ENCODE measurements around the gene HDAC4.

GRCh38 chr2:239201531-239201876 lies 199.3 kb downstream of the HDAC4 start:
- TF ChIP-seq CTCF (IDR thresholded peaks at IDR 0.05; ENCODE audit: insufficient read depth, low read length) (no peak), POLR2AphosphoS5 (IDR thresholded peaks at IDR 0.05; ENCODE audit: low read depth) (no peak), REST (IDR thresholded peaks at IDR 0.05; ENCODE audit: insufficient replicate concordance, low read depth) (no peak), SPI1 (IDR thresholded peaks at IDR 0.05; ENCODE audit: borderline replicate concordance, low read depth) (no peak)

Data from HL-60 (cell line).